Chondrocyte (in vitro differentiated cells): Measurements from ENCODE around the gene TTLL11. TPM values are rescaled to one million over a fixed set of nuclear protein-coding genes. Genes with fewer than 3 reads are reported as not detected.

Source experiments
- DNase-seq: peaks from one replicate; pipeline ENCODE4 v3.0.0; 2021; ENCODE audit warnings: mixed read lengths, low spot score
- H3K27ac Mint-ChIP-seq: one replicate; pipeline ENCODE4 v1.8.0; 2021; ENCODE audit warnings: mild to moderate bottlenecking, moderate library complexity, mixed read lengths; ENCODE audit not compliant: unreplicated experiment
- H3K27me3 Mint-ChIP-seq: 2 replicates; pipeline ENCODE4 v1.8.0; 2021; ENCODE audit warnings: low read depth, mixed read lengths
- H3K36me3 Mint-ChIP-seq: 2 replicates; pipeline ENCODE4 v1.8.0; 2021; ENCODE audit warnings: low read depth, mixed read lengths
- H3K4me1 Mint-ChIP-seq: 2 replicates; pipeline ENCODE4 v1.8.0; 2021; ENCODE audit warnings: low read depth, mild to moderate bottlenecking, mixed read lengths
- H3K4me3 Mint-ChIP-seq: one replicate; pipeline ENCODE4 v1.8.0; 2021; ENCODE audit warnings: mild to moderate bottlenecking, moderate library complexity, mixed read lengths; ENCODE audit not compliant: unreplicated experiment
- H3K9me3 Mint-ChIP-seq: 2 replicates; pipeline ENCODE4 v1.8.0; 2021; ENCODE audit warnings: low read depth, mixed read lengths
- long read RNA-seq: library from polyadenylated mRNA; stranded (forward); transcript quantifications from one replicate; pipeline ENCODE4 v2.0.0, GENCODE V29; 2021
- total RNA-seq: library from RNA; stranded (reverse); gene quantifications from 3 replicates; pipeline ENCODE4 v1.2.1, GENCODE V29; 2021
- TF ChIP-seq, protein P1 (sequence below): fragments of 200-600 bp; sonication (generic); IDR thresholded peaks from 2 replicates; pipeline ENCODE4 v1.5.0; 2021; ENCODE audit warnings: antibody characterized with exemption, mild to moderate bottlenecking, moderate library complexity

The TTLL11 gene, protein sequence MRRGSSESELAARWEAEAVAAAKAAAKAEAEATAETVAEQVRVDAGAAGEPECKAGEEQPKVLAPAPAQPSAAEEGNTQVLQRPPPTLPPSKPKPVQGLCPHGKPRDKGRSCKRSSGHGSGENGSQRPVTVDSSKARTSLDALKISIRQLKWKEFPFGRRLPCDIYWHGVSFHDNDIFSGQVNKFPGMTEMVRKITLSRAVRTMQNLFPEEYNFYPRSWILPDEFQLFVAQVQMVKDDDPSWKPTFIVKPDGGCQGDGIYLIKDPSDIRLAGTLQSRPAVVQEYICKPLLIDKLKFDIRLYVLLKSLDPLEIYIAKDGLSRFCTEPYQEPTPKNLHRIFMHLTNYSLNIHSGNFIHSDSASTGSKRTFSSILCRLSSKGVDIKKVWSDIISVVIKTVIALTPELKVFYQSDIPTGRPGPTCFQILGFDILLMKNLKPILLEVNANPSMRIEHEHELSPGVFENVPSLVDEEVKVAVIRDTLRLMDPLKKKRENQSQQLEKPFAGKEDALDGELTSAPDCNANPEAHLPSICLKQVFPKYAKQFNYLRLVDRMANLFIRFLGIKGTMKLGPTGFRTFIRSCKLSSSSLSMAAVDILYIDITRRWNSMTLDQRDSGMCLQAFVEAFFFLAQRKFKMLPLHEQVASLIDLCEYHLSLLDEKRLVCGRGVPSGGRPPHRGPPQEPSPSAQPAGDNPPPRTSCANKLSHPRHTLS
- 7.1 to 12.8 TPM (median 9.1 TPM) in 3 replicates for total RNA-seq
- long read RNA-seq, partial matches to known transcripts = 2 of 6 reads
- long read RNA-seq, other reads (novel, unspliced or antisense) = 0 of 6 reads

DNA sequence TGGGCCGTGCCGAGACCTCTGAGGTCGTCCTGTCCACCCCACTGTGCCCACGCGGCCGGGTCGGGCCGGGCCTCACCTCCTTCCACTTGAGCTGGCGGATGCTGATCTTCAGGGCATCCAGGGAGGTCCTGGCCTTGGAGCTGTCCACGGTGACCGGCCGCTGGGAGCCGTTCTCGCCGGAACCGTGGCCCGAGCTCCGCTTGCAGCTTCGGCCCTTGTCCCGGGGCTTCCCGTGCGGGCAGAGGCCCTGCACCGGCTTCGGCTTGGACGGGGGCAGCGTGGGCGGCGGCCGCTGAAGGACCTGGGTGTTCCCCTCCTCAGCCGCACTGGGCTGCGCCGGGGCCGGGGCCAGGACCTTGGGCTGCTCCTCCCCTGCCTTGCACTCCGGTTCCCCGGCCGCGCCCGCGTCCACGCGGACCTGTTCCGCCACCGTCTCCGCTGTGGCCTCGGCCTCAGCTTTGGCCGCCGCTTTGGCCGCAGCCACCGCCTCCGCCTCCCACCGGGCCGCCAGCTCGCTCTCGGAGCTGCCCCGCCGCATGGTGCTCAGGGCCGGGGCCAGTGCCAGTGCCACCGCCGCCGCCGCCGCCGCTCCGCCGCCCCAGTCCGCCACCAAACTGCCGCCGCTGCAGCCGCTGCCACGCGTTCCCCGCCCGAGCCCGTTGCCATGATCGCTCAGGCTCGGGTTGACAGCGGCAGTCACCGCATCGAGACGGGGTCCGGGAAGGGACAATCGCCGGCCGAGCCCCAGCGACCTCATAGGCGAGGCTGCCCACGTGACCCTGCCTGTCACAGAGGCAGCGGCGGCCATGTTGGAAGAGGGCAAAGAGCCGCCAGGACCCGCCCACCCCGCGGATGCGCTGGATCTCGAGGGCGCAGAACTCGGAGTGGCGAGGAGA is at the start of gene TTLL11:
TTLL11 (minus strand) TSS at position 698 of the 896 bp plus-strand sequence; CDS start at position 538, 160 bp downstream.
- peaks cover 5% of the 10 kb centered on the region for H3K36me3 Mint-ChIP-seq
- H3K27ac Mint-ChIP-seq = peak within 1 kb of the TSS; percentile 63
- peak within 1 kb of the TSS; percentile 77 for H3K4me3 Mint-ChIP-seq
- TF ChIP-seq, protein P1, sequence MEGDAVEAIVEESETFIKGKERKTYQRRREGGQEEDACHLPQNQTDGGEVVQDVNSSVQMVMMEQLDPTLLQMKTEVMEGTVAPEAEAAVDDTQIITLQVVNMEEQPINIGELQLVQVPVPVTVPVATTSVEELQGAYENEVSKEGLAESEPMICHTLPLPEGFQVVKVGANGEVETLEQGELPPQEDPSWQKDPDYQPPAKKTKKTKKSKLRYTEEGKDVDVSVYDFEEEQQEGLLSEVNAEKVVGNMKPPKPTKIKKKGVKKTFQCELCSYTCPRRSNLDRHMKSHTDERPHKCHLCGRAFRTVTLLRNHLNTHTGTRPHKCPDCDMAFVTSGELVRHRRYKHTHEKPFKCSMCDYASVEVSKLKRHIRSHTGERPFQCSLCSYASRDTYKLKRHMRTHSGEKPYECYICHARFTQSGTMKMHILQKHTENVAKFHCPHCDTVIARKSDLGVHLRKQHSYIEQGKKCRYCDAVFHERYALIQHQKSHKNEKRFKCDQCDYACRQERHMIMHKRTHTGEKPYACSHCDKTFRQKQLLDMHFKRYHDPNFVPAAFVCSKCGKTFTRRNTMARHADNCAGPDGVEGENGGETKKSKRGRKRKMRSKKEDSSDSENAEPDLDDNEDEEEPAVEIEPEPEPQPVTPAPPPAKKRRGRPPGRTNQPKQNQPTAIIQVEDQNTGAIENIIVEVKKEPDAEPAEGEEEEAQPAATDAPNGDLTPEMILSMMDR = no peak
- DNase-seq = peak; percentile 98
- peaks cover 58% of the 10 kb centered on the region for H3K4me1 Mint-ChIP-seq
- H3K27me3 Mint-ChIP-seq = peaks cover 2% of the 10 kb centered on the region
- no peaks in the 10 kb centered on the region for H3K9me3 Mint-ChIP-seq

DNA sequence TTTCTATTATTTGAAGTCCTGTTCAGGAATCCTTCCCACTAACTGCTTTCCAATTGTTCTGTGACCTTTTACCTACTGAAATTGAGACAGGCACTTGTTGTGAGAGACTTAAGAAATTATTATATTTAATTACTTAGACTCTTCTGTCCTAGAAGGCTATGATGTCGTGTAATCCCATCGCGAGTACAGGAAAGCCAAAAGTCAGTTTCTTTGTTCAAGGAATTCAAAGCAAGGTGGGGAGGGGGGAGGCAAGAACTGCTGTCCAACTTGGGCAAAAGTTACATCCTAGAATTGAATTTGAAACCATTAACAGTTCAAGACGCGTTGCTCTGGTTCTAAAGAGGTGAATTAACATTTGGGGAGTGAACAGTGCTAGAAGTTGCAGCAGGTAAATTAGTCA is 48.6 kb upstream of the TTLL11 start:
- TF ChIP-seq, protein P1 = no peak
- H3K27ac Mint-ChIP-seq = no peak overlapping the region

DNA sequence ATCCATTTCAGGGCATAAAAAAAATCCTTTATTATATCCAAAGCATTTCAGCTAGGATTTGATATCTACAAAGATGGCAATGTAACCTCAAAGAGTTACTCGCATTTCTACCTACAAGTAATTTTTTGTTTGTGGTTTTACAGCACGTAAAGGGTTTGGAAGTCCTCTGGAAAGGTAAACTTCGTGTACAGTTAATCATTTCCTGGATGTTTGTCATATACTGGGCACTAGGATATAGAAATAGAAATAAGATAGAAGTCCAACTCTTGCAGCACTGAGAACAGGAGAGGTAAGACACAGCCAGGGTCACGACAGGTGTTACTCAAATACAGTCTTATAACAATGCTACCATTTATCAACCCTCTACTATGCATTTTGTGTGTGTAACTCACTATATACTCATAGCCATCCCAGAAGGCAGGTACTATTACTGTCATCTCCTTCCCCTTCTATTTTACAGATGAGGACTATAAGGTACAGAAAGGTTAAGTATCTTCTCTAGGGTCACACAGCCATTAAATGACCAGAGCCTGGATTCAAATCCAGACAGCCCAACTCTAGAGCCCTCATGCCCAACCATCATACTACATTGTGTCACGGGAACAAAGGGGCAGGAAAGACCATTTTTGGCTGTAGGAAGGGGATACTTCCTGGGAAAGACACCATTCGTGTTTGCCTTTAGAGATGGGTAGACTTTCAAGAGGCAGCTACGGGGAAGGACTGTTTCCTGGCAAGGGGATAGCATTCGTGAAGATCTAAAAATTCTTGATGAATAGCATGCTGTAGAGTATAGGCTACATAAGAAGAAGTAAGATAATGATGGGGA is 47.5 kb upstream of the TTLL11 start:
- no peaks in the 10 kb centered on the region for H3K9me3 Mint-ChIP-seq
- DNase-seq = no peak
- no peak overlapping the region for H3K27ac Mint-ChIP-seq
- H3K4me3 Mint-ChIP-seq = no peak overlapping the region
- H3K4me1 Mint-ChIP-seq = no peaks in the 10 kb centered on the region
- peaks cover 2% of the 10 kb centered on the region for H3K27me3 Mint-ChIP-seq
- TF ChIP-seq, protein P1 = no peak
- peaks cover 21% of the 10 kb centered on the region for H3K36me3 Mint-ChIP-seq

More for the DNA sequence above, 48.6 kb upstream of the TTLL11 start:
- Mint-ChIP-seq H3K4me3 (no peak overlapping the region), H3K9me3 (no peaks in the 10 kb centered on the region), H3K36me3 (peaks cover 23% of the 10 kb centered on the region), H3K27me3 (peaks cover 2% of the 10 kb centered on the region), H3K4me1 (no peaks in the 10 kb centered on the region)
- DNase-seq = no peak

DNA sequence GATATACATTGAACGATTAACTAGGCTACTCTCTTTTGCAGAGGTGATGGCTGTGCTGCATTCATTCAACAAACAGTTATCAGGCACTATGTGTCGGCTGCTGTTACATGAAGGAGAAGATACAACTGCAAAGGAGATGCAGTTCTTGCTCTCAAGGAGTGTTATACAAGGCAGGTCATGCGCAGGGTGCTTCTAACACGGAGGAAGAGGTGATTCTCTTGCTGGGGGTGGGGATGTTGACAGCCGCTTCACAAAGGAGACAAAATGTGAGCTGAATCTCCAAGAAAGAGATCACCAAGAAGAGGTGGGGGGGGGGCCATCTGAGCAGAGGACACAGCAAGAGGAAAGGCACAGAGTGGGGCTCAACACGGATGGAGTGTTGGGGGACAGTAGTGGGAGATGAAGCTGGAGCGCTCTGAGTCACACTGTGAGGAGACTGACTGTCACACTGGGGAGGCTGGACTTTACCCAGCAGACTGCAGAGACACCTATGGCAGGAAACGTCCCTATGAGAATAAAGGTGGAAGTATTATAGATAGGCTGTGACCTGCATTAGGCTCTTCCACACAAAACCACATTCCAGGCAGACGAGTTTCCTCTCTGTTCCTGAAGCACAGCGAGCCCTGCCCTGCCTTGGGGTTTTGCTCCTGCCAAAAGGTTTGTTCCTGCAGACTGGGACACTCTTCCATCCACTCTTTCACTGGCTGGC is 45.6 kb upstream of the TTLL11 start:
- Mint-ChIP-seq H3K27me3 (peaks cover 2% of the 10 kb centered on the region), H3K4me1 (peaks cover 5% of the 10 kb centered on the region), H3K36me3 (peaks cover 8% of the 10 kb centered on the region), H3K9me3 (no peaks in the 10 kb centered on the region), H3K4me3 (no peak overlapping the region), H3K27ac (no peak overlapping the region)
- TF ChIP-seq, protein P1 = no peak
- no peak for DNase-seq
